Coronary artery (tissue), 2 donors: ENCODE measurements around the gene SPINK13.
A peak's percentile ranks its signal among the peaks of the same experiment; 100 is the strongest.

Experiments
- DNase-seq: peaks from one replicate; pipeline ENCODE4 v3.0.0-alpha.2; 2017; ENCODE audit warnings: low spot score
- H3K27ac ChIP-seq, 2 donors: fragments of 200-600 bp; sonication (generic); one replicate each; pipeline ENCODE4 v1.5.1; 2016 to 2019
- H3K4me3 ChIP-seq: fragments of 200-600 bp; sonication (generic); 2 replicates; pipeline ENCODE4 v1.5.1; 2016; ENCODE audit warnings: mild to moderate bottlenecking, moderate library complexity
- CTCF ChIP-seq: fragments of 200-600 bp; sonication (generic); IDR thresholded peaks from one replicate; pipeline ENCODE4 v1.5.1; 2019; ENCODE audit warnings: antibody characterized with exemption

The SPINK13 gene

GRCh38 chr5:148268566-148268965 is at the start of gene SPINK13:
Gene SPINK13, plus strand, starts transcription at chr5:148268794. Its CDS starts 1,279 bp downstream, at chr5:148270073.
- peak within 1 kb of the TSS in 1 of 2 donors; percentile 5 for H3K27ac ChIP-seq
- no peak for DNase-seq
- TF ChIP-seq CTCF = no peak
- H3K4me3 ChIP-seq = no peak within 1 kb of the TSS

- TF ChIP-seq CTCF = no peak
- no peak overlapping the region for H3K27ac ChIP-seq
- H3K4me3 ChIP-seq = no peak overlapping the region
- DNase-seq = no peak
Observed at GRCh38 chr5:148221508-148221907, 47.1 kb upstream of the SPINK13 start.

GRCh38 chr5:148224117-148224742 is 44.4 kb upstream of the SPINK13 start:
- no peak overlapping the region for H3K4me3 ChIP-seq
- H3K27ac ChIP-seq = no peak overlapping the region
- DNase-seq = no peak
- no peak for TF ChIP-seq CTCF

- no peak for TF ChIP-seq CTCF
- no peak overlapping the region for H3K4me3 ChIP-seq
- no peak for DNase-seq
- no peak overlapping the region for H3K27ac ChIP-seq
Observed at GRCh38 chr5:148228392-148228984, 40.1 kb upstream of the SPINK13 start.

- no peak overlapping the region for H3K27ac ChIP-seq
- no peak for TF ChIP-seq CTCF
- no peak overlapping the region for H3K4me3 ChIP-seq
- no peak for DNase-seq
Observed at GRCh38 chr5:148229840-148230239, 38.8 kb upstream of the SPINK13 start.

- no peak for TF ChIP-seq CTCF
- Histone ChIP-seq H3K4me3 (no peak overlapping the region), H3K27ac (no peak overlapping the region)
- no peak for DNase-seq
Observed at GRCh38 chr5:148230240-148230639, 38.4 kb upstream of the SPINK13 start.

- TF ChIP-seq CTCF = no peak
Observed at GRCh38 chr5:148237785-148238417, 30.7 kb upstream of the SPINK13 start.

More at GRCh38 chr5:148237785-148238417, 30.7 kb upstream of the SPINK13 start:
- DNase-seq = no peak
- Histone ChIP-seq H3K27ac (no peak overlapping the region), H3K4me3 (no peak overlapping the region)
